Keratinocyte (primary cell): ENCODE measurements around the gene DENND10. TPM values are rescaled to one million over a fixed set of nuclear protein-coding genes. Genes with fewer than 3 reads are reported as not detected.

ENCODE experiments used
- DNase-seq: peaks from one replicate; pipeline ENCODE4 v3.0.0-alpha.2; 2011; ENCODE audit warnings: low read depth, missing footprints, low spot score
- FAIRE-seq: peaks from 2 replicates; lab custom pipeline; 2011; peaks lifted over from hg19 to GRCh38; lab: Jason Lieb, UNC
- H2AFZ ChIP-seq: 2 replicates; pipeline ENCODE4 v1.6.0; 2012; ENCODE audit warnings: low read length, control low read depth, inconsistent platforms; ENCODE audit not compliant: control insufficient read depth
- H3K27ac ChIP-seq: 2 replicates; pipeline ENCODE4 v1.5.1; 2011; ENCODE audit warnings: low read length; ENCODE audit not compliant: control insufficient read depth, insufficient read depth
- H3K27me3 ChIP-seq: 3 replicates; pipeline ENCODE4 v1.6.0; 2011; ENCODE audit warnings: low read length; ENCODE audit not compliant: control insufficient read depth, insufficient read depth; ENCODE audit errors: extremely low read depth
- H3K36me3 ChIP-seq, 2 experiments: 2 replicates in 1 of 2; 3 replicates in 1 of 2; pipeline ENCODE4 v1.5.1; 2011; ENCODE audit warnings: low read length in 2 of 2, mild to moderate bottlenecking in 1 of 2; ENCODE audit not compliant: control insufficient read depth in 2 of 2, insufficient read depth in 2 of 2; ENCODE audit errors: extremely low read depth in 1 of 2
- H3K4me1 ChIP-seq: 3 replicates; pipeline ENCODE4 v1.5.1; 2011; ENCODE audit warnings: low read length; ENCODE audit not compliant: control insufficient read depth, insufficient read depth; ENCODE audit errors: extremely low read depth
- H3K4me2 ChIP-seq: 3 replicates; pipeline ENCODE4 v1.6.0; 2011; ENCODE audit warnings: low read depth, low read length; ENCODE audit not compliant: control insufficient read depth, insufficient read depth; ENCODE audit errors: extremely low read depth
- H3K4me3 ChIP-seq, 3 experiments: fragments of 200-600 bp in 1 of 3; sonication (generic) in 1 of 3; 2 replicates in 2 of 3; 3 replicates in 1 of 3; pipeline ENCODE4 v1.5.1; 2011 to 2016; ENCODE audit warnings: low read length in 3 of 3, mild to moderate bottlenecking in 3 of 3, control low read depth in 2 of 3, inconsistent platforms in 1 of 3, low read depth in 1 of 3, mixed read lengths in 1 of 3, mixed run types in 1 of 3, moderate library complexity in 1 of 3; ENCODE audit not compliant: control insufficient read depth in 2 of 3, insufficient read depth in 2 of 3; ENCODE audit errors: extremely low read depth in 1 of 3
- H3K79me2 ChIP-seq: 2 replicates; pipeline ENCODE4 v1.6.0; 2012; ENCODE audit warnings: low read length; ENCODE audit not compliant: control insufficient read depth, insufficient read depth
- H3K9ac ChIP-seq: 3 replicates; pipeline ENCODE4 v1.6.0; 2011; ENCODE audit warnings: low read length; ENCODE audit not compliant: control insufficient read depth, insufficient read depth; ENCODE audit errors: extremely low read depth
- H3K9me1 ChIP-seq: 3 replicates; pipeline ENCODE4 v1.6.0; 2011; ENCODE audit warnings: low read length; ENCODE audit not compliant: control insufficient read depth, insufficient read depth; ENCODE audit errors: extremely low read depth
- H3K9me3 ChIP-seq: 2 replicates; pipeline ENCODE4 v1.5.1; 2012; ENCODE audit warnings: low read depth, low read length; ENCODE audit not compliant: control insufficient read depth
- H4K20me1 ChIP-seq: 3 replicates; pipeline ENCODE4 v1.6.0; 2011; ENCODE audit warnings: low read length; ENCODE audit not compliant: control insufficient read depth, insufficient read depth; ENCODE audit errors: extremely low read depth
- CTCF ChIP-seq, 3 experiments: IDR thresholded peaks in 1 of 3; conservative IDR thresholded peaks in 1 of 3; optimal IDR thresholded peaks in 1 of 3; 2 replicates in 2 of 3; 3 replicates in 1 of 3; pipeline versions ENCODE3 to v1.5.1; 2011; ENCODE audit warnings: low read length in 3 of 3, mild to moderate bottlenecking in 3 of 3, moderate library complexity in 2 of 3, control low read depth in 1 of 3, inconsistent platforms in 1 of 3; ENCODE audit not compliant: insufficient read depth in 2 of 3; ENCODE audit errors: extremely low read depth in 1 of 3
- EZH2 ChIP-seq: IDR thresholded peaks from one replicate; pipeline ENCODE4 v1.6.1; 2012; ENCODE audit warnings: inconsistent platforms, mild to moderate bottlenecking, low read length, moderate library complexity
- dilution Hi-C: fragments of 300-500 bp; cut with MboI; formaldehyde crosslinking; loops from one replicate; pipeline ENCODE4 v1.7.0; 2020; ENCODE audit warnings: low sequenced_read_pairs; ENCODE audit not compliant: extremely low pct_ligation_motif_present
- polyA plus RNA-seq, 5 experiments: library from polyadenylated mRNA; depleted of rRNA in 3 of 5; stranded (reverse) in 3 of 5; stranded (forward) in 1 of 5; unstranded in 1 of 5; fragments of >200 nt; gene quantifications; 1 replicate in 1 of 5; 2 replicates in 3 of 5; 3 replicates in 1 of 5; pipeline versions ENCODE4 v1.2.1 to v1.2.3, GENCODE V29; 2011 to 2012; ENCODE audit warnings: missing spikeins in 2 of 5, low read depth in 1 of 5, low replicate concordance in 1 of 5

DENND10 gene
- polyA plus RNA-seq, 1 donor (not counting 4 experiments of a cell fraction or from before 2014, with no cell fraction given): 76.5 TPM

- TF ChIP-seq CTCF (optimal IDR thresholded peaks at IDR 0.05 in 1 of 3, IDR thresholded peaks at IDR 0.05 in 1 of 3, conservative IDR thresholded peaks at IDR 0.05 in 1 of 3; ENCODE audit: extremely low read depth in 1 of 3, insufficient read depth in 2 of 3, low read length in 3 of 3) (no peak), EZH2 (no peak)
- no peaks in the 10 kb centered on the region for H3K27me3 ChIP-seq
- no peak overlapping the region for H2AFZ ChIP-seq
- H3K27ac ChIP-seq: peak overlapping the region; percentile 3
- peaks cover 19% of the 10 kb centered on the region for H3K4me1 ChIP-seq
- H4K20me1 ChIP-seq: no peaks in the 10 kb centered on the region
- H3K4me3 ChIP-seq: no peak overlapping the region
- H3K36me3 ChIP-seq: no peaks in the 10 kb centered on the region
- H3K79me2 ChIP-seq: no peaks in the 10 kb centered on the region
- FAIRE-seq (no peak), DNase-seq (no peak)
- H3K9me1 ChIP-seq: no peaks in the 10 kb centered on the region
- no peaks in the 10 kb centered on the region for H3K9me3 ChIP-seq
- no peak overlapping the region for H3K9ac ChIP-seq
- dilution Hi-C loops: no loop called here
- H3K4me2 ChIP-seq: peak overlapping the region; percentile 69
These were observed 13.7 kb upstream of the DENND10 start for GRCh38 chr10:119090026-119090795.

- Histone ChIP-seq H3K4me2 (peak overlapping the region; percentile 69), H3K79me2 (no peaks in the 10 kb centered on the region), H3K4me3 (no peak overlapping the region), H3K9me3 (no peaks in the 10 kb centered on the region), H4K20me1 (no peaks in the 10 kb centered on the region), H3K27ac (peak overlapping the region; percentile 49), H3K9me1 (no peaks in the 10 kb centered on the region), H3K36me3 (no peaks in the 10 kb centered on the region), H3K4me1 (peaks cover 19% of the 10 kb centered on the region), H3K27me3 (no peaks in the 10 kb centered on the region), H2AFZ (no peak overlapping the region), H3K9ac (no peak overlapping the region)
- FAIRE-seq (peak; percentile 92), DNase-seq (no peak)
- dilution Hi-C loops: no loop called here
- no peak for TF ChIP-seq CTCF (optimal IDR thresholded peaks at IDR 0.05 in 1 of 3, IDR thresholded peaks at IDR 0.05 in 1 of 3, conservative IDR thresholded peaks at IDR 0.05 in 1 of 3; ENCODE audit: extremely low read depth in 1 of 3, insufficient read depth in 2 of 3, low read length in 3 of 3)
- TF ChIP-seq EZH2: no peak
These were observed 12.9 kb upstream of the DENND10 start for GRCh38 chr10:119090968-119091367.
